Activated T-cell treated with anti-CD3 and anti-CD28 coated beads, Interleukin-2, amount 50 U/mL, for 48 hours (primary cell): ENCODE results near the gene CNOT3.
"Not testable (repeated sequence)": the region's sequence is repeated elsewhere in the genome, so short reads cannot be mapped to it uniquely, and the experiment has no call there.

Source experiments
- DNase-seq, 2 experiments: peaks; one replicate each; pipeline ENCODE4 v3.0.0-alpha.2; 2020

Gene CNOT3

DNA sequence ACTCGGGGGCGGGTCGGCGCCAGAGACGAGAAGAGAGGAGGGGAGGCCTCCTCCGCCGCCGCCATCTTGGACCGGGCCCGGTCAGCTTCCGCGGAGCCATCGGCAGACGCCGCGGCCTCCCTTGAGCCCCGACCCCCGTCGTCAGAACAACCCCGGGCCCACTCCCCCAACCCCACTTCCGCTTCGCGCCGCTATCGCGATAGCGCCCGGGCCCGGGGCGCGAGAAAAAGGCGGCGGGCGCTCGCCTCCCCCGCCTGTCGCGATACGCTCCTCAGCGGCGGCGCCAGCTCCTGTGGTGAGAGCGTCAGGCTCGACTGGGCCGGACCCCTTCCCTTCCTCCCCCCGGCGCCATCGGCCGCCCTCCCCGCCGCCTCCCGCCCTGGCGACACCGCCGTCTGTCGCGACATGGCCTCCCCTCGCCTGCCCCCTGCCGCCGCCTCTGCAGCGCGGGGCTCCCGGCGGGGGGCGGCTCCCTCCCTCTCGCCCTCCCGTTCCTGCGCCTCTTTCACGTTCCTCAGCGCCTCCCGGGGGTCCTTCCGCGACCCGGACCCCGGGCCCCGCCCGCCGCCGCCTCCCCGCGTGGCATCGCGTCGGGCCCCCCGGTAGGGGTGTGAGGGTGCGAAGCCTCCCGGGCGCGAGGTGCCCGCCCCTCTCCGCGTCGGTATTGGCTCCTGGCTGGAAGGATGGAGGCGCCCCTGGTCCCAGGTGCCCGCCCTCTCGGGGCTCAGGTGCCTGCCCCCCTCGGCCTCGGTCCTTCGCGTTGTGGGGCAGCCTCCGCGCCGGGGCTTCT, at the start of gene CNOT3:
Gene CNOT3 (plus strand): TSS at position 64 of the 790 bp plus-strand sequence. CDS start 5,217 bp downstream, outside the sequence.
- peak; percentile 43 to 46 for DNase-seq

- DNase-seq, result no peak
These were observed 43.0 kb upstream of the CNOT3 start for GRCh38 chr19:54094426-54095000.

GRCh38 chr19:54095136-54095858, 42.3 kb upstream of the CNOT3 start:
- DNase-seq, result no peak

- peak; percentile 54 to 70 for DNase-seq
These were observed 41.5 kb upstream of the CNOT3 start for GRCh38 chr19:54095859-54096616.

- peak in 1 of 2 experiments; percentile 37 for DNase-seq
These were observed 40.9 kb upstream of the CNOT3 start for GRCh38 chr19:54096617-54097106.

GRCh38 chr19:54099190-54099902, 38.2 kb upstream of the CNOT3 start:
- no peak for DNase-seq

GRCh38 chr19:54099903-54100255, 37.7 kb upstream of the CNOT3 start:
- not testable (repeated sequence) for DNase-seq

DNA sequence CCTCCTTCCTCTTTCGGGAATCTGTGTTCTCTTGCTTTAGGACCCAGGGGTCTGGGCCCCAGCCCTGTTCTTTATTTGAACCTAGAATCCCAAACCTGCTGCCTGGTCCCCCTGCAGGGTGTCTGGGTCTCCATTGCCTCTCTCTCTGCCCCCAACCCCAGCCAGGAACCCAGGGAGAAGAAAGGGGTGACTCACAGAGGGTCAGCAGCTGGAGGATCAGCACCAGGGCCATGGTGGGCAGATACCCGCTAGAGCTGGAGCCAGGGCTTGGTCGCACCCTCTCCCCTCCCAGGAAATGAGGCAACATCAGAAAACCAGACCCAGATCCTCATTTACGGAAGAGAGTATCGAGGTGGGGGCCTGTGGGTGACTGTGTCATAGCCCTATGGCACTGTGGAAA, 37.0 kb upstream of the CNOT3 start, which contains the start of gene OSCAR:
Gene OSCAR (minus strand): TSS at position 243 of the 400 bp plus-strand sequence. CDS start 11 bp downstream, at position 232.
- no peak for DNase-seq

- DNase-seq, result peak; percentile 96 to 97
These were observed 35.0 kb upstream of the CNOT3 start, which contains the start of gene NDUFA3 for GRCh38 chr19:54102421-54103169. TSS of gene NDUFA3 (plus strand) at chr19:54102855. CDS start at chr19:54102879, 24 bp downstream.

GRCh38 chr19:54104998-54105715, 32.4 kb upstream of the CNOT3 start:
- DNase-seq, result no peak

GRCh38 chr19:54105796-54106195, 31.8 kb upstream of the CNOT3 start:
- no peak for DNase-seq

- no peak for DNase-seq
These were observed 30.8 kb upstream of the CNOT3 start for GRCh38 chr19:54106716-54107115.

GRCh38 chr19:54107876-54108490, 29.6 kb upstream of the CNOT3 start:
- DNase-seq, result no peak

DNA sequence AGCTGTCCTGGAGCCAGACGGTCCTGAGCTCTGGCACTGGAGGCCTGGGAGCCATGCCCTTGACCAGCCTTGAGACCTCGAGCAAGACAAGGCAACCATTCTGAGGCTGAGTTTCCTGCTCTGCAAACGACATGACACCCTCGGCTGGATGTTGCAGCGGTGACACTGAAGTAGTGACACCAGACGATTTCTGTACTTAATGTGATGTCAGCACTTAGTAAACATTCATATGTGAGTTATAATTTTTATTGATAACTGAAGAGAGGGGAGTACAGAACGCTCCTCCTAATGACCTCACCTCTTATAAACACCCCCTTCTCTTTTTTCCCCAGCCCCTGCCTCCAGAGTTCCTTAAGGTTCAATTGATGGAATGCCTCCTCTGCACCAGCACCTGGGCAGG, 29.1 kb upstream of the CNOT3 start:
- no peak for DNase-seq

DNA sequence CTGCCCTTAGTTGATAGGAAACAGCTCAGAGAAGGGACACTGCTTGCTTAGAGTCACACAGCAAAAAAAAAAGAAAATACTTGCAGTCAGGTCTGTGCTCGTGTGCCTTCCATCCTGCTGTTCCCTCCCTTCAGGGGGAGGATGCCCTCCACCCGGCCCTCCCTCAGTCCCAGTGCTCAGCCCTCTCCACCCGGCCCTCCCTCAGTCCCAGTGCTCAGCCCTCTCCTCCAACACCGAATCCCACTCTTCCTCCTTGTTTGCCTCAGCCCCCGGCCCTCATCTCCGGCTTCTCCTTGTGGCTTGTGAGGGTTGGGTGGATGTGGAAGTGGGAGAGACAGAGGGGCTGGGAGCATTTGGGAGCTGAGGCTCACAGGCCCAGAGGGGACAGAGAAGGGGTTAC, 27.9 kb upstream of the CNOT3 start:
- no peak for DNase-seq

DNA sequence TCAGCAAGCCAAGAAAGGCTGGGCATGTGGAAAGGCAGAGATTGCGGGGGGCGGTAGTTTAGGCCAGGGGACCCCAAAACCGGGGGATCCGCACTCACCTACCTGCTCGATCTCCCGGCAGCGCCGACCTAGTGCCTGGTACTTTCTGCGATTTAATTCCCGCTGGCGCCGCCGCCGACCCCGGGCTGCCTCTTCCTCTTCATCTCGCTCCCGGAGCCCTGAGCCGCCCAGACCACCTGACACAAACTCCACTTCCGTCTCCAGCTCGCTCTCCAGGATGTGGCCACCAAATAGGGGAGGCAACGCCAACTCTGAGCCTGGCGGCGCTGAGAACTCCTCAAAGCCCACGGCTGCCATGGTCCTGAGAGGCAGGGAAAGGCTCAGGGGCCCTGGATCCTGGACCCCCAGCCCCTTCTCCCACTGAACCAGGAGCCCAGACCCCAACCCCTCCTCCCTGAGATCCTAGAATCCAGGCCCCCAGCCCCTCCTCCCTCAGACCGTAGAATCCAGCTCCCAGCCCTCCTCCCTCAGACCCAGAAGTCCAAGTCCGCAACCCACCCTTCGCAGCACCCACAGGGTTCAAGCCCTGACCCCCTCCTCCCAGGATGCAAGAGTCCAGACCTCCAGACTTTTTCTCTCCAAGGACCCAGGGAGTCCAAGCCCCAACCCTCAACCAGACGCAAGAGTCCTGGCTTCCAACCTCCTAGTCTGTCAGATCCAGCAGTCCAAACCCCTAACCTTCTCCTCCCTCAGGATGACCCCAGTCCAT, 23.0 kb upstream of the CNOT3 start:
- peak; percentile 60 to 61 for DNase-seq

DNA sequence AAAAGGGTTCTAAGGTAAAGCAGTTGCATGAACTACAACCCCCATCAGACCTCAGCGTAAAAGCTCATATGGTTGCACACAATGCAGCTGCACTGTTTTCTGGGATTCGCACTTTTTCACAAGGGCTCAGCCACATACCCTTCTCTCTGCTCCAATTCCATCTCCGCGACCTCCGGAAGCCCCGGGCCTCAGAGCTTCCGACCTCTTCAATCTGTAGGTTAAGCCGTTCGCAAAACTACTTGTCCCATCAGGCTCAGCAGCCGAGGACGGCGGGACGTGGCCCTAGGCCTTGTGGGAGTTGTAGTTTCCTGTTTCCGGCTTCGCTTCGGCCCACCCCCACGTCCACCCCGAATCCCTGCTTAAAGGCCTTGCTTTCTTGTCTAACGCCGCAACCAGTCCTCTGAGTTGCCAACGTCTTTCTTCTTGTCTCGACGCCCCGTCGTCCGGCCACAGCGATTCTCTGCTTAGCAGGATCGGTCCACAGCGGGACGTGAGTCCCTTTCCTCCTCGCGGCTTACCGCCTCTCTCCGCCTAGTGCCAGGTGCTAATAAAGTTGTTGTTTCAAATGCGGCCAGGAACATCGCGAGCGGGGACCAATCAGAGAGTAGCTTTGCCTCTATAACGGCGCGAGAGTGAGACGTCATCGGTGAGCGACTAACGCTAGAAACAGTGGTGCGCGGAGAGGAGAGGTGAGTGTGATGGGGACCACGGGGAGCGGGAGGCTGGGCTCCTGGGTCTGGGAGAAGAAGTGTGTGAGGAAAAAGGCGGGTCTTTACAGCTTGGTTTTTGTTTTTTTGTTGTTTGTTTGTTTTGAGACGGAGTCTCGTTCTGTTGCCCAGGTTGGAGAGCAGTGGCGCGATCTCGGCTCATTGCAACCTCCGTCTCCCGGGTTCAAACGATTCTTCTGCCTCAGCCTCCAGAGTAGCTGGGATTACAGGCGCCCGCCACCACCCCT, 22.2 kb upstream of the CNOT3 start, which contains the start of the genes PRPF31 and TFPT:
Gene PRPF31 (plus strand): TSS at position 646 of the 955 bp plus-strand sequence. CDS start 2,525 bp downstream, outside the sequence.
Gene TFPT (minus strand): TSS at position 549 of the 955 bp plus-strand sequence. CDS start 388 bp downstream, at position 161.
- peak; percentile 96 to 98 for DNase-seq

- no peak for DNase-seq
These were observed 16.3 kb upstream of the CNOT3 start for GRCh38 chr19:54121259-54121658.
